ENCODE results near the gene GPC3. TPM values are rescaled to one million over a fixed set of nuclear protein-coding genes. Genes with fewer than 3 reads are reported as not detected.

GPC3 gene
- total and polyA plus RNA-seq, 4 experiments from 2014 or later: 0.20 to 2.4 (median 0.22) TPM; not detected in 1

DNA sequence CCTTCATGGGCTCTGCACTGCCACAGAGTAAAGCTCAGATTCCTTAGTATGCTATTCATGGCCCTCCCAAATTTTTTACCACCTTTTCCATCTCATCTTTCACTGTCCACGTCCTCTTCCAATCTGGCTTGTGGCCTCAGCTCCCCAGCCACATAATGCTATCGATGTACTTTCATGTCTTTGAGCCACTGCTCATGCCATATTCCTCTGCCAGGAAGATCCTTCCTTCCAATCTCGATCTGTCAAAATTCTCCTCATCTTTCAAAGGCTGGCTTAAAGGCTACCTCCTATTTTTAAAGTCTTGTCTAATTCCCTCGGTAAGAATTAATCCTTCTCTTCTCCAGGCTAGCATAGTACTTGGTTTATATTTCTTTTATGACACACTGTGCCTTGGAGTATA is 336.8 kb downstream of the GPC3 start:
- Mint-ChIP-seq H3K36me3 (no peaks in the 10 kb centered on the region), H3K4me3 (no peak overlapping the region), H3K4me1 (no peaks in the 10 kb centered on the region), H3K9me3 (no peaks in the 10 kb centered on the region), H3K27me3 (no peaks in the 10 kb centered on the region), H3K27ac (no peak overlapping the region)
- DNase-seq: no peak
- intact Hi-C loops (cut with micrococcal nuclease): no loop called here
- no peaks in the 10 kb centered on the region for H3K27me3 ChIP-seq (ENCODE audit: insufficient read depth, low read length)
- CTCF ChIA-PET (ENCODE audit: partially characterized antibody): no interaction called here
- no peak overlapping the region for H3K4me3 ChIP-seq (ENCODE audit: low read length in 2 of 2)
- H3K36me3 ChIP-seq (ENCODE audit: insufficient read depth, low read length): no peaks in the 10 kb centered on the region
- H3K9me3 ChIP-seq (ENCODE audit: control insufficient read depth in 1 of 2, low read length in 2 of 2): no peaks in the 10 kb centered on the region
- no peaks in the 10 kb centered on the region for H3K4me1 ChIP-seq (ENCODE audit: insufficient read depth, low read length)
- H3K27ac ChIP-seq (ENCODE audit: low read depth, low read length): no peak overlapping the region
- POLR2A ChIA-PET (ENCODE audit: partially characterized antibody): no interaction called here

DNA sequence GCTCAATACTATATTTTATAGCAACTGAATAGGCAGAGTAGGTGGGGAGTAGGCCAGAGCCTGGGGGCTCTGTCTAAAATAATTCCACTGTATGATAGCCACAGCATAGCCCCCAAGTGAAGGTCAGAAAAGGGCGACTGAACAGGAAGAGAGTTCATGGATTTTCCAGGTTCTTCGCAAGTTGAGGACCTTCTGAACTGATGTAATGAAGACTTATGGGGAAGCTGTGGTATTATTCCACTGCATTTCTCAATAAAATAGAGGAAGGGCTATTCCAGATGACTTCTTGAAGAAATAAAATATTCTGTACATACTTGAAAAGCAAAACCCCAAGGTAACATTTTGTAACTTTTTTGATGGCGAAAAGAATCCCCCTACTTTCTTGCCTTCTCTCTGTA is 338.7 kb downstream of the GPC3 start:
- intact Hi-C loops (cut with micrococcal nuclease): no loop called here
- H3K27ac ChIP-seq (ENCODE audit: low read depth, low read length): no peak overlapping the region
- no peaks in the 10 kb centered on the region for H3K36me3 ChIP-seq (ENCODE audit: insufficient read depth, low read length)
- H3K4me1 ChIP-seq (ENCODE audit: insufficient read depth, low read length): no peaks in the 10 kb centered on the region
- Mint-ChIP-seq H3K9me3 (no peaks in the 10 kb centered on the region), H3K4me1 (no peaks in the 10 kb centered on the region), H3K27ac (no peak overlapping the region), H3K4me3 (no peak overlapping the region), H3K36me3 (no peaks in the 10 kb centered on the region), H3K27me3 (peaks cover 0 to 2% of the 10 kb centered on the region in 2 donors)
- ChIA-PET POLR2A (ENCODE audit: partially characterized antibody) (no interaction called here), CTCF (ENCODE audit: partially characterized antibody) (no interaction called here)
- no peaks in the 10 kb centered on the region for H3K9me3 ChIP-seq (ENCODE audit: control insufficient read depth in 1 of 2, low read length in 2 of 2)
- no peaks in the 10 kb centered on the region for H3K27me3 ChIP-seq (ENCODE audit: insufficient read depth, low read length)
- H3K4me3 ChIP-seq (ENCODE audit: low read length in 2 of 2): no peak overlapping the region
- no peak for DNase-seq

DNA sequence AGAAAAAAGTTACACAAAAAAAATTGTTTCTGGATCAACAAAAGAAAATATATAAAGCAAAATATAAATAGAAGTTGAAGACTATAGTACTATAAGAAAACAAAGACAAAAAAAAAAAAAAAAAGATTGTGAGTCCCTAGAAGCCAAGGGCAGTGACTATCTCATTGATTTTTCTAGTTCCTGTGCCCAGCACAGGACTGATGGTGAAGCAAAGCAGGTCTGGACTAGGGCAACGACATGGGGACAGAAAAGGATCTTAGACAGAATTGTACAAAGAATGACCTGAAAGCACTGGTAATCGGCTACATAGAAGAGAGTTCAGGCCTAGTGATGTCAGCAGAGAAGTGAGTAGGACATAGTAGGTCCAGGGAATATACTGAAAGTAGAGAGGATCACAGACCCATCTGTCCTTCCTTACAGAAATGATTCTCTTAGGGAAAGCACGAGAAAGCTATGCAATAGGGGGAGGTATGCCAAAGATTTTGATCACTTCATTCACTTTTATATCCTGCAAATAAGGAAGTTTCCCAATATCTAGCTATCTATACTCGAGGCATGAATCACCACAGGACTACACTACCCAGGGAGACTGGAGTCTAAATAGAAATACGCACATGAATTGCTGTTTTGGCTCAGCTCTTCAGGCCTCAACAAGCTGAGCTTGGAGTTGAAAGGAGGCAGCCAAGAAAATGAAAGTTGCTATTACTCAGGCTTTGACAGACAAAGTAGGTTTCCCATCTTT is 339.2 kb downstream of the GPC3 start:
- H3K4me3 Mint-ChIP-seq: no peak overlapping the region
- DNase-seq: no peak
- H3K4me1 ChIP-seq (ENCODE audit: insufficient read depth, low read length): no peaks in the 10 kb centered on the region
- intact Hi-C loops (cut with micrococcal nuclease): no loop called here
- H3K27me3 Mint-ChIP-seq: peaks cover 0 to 2% of the 10 kb centered on the region in 2 donors
- no peak overlapping the region for H3K4me3 ChIP-seq (ENCODE audit: low read length in 2 of 2)
- no peaks in the 10 kb centered on the region for H3K36me3 ChIP-seq (ENCODE audit: insufficient read depth, low read length)
- H3K27me3 ChIP-seq (ENCODE audit: insufficient read depth, low read length): no peaks in the 10 kb centered on the region
- no peaks in the 10 kb centered on the region for H3K9me3 ChIP-seq (ENCODE audit: control insufficient read depth in 1 of 2, low read length in 2 of 2)
- H3K36me3 Mint-ChIP-seq: no peaks in the 10 kb centered on the region
- no peaks in the 10 kb centered on the region for H3K4me1 Mint-ChIP-seq
- ChIA-PET CTCF (ENCODE audit: partially characterized antibody) (no interaction called here), POLR2A (ENCODE audit: partially characterized antibody) (no interaction called here)
- no peaks in the 10 kb centered on the region for H3K9me3 Mint-ChIP-seq
- H3K27ac Mint-ChIP-seq: no peak overlapping the region
- no peak overlapping the region for H3K27ac ChIP-seq (ENCODE audit: low read depth, low read length)

DNA sequence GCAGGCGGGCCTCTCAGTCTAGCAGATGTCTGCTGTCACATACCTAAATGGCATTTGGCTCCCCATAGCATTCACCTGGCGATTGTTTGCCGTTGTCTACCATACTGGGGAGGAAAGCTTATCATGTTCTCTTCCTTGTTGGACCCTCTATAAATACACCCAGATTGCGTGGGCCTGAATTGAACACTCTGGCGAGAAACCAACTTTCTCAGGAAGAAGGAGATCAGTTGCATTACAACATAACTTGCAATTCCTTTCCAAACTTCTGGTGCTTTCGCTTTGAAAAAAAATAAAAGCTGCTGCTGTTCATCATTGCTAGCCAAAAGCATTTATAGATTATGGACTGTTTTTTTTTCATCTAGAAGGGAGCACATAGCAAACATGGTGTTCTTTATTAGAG is 340.1 kb downstream of the GPC3 start:
- Mint-ChIP-seq H3K27me3 (peaks cover 0 to 2% of the 10 kb centered on the region in 2 donors), H3K4me3 (no peak overlapping the region), H3K4me1 (no peaks in the 10 kb centered on the region), H3K9me3 (no peaks in the 10 kb centered on the region), H3K27ac (no peak overlapping the region), H3K36me3 (no peaks in the 10 kb centered on the region)
- Histone ChIP-seq H3K36me3 (ENCODE audit: insufficient read depth, low read length) (no peaks in the 10 kb centered on the region), H3K9me3 (ENCODE audit: control insufficient read depth in 1 of 2, low read length in 2 of 2) (no peaks in the 10 kb centered on the region), H3K27ac (ENCODE audit: low read depth, low read length) (no peak overlapping the region), H3K4me1 (ENCODE audit: insufficient read depth, low read length) (no peaks in the 10 kb centered on the region), H3K4me3 (ENCODE audit: low read length in 2 of 2) (no peak overlapping the region), H3K27me3 (ENCODE audit: insufficient read depth, low read length) (no peaks in the 10 kb centered on the region)
- intact Hi-C loops (cut with micrococcal nuclease): no loop called here
- CTCF ChIA-PET (ENCODE audit: partially characterized antibody): no interaction called here
- no peak for DNase-seq
- POLR2A ChIA-PET (ENCODE audit: partially characterized antibody): no interaction called here

DNA sequence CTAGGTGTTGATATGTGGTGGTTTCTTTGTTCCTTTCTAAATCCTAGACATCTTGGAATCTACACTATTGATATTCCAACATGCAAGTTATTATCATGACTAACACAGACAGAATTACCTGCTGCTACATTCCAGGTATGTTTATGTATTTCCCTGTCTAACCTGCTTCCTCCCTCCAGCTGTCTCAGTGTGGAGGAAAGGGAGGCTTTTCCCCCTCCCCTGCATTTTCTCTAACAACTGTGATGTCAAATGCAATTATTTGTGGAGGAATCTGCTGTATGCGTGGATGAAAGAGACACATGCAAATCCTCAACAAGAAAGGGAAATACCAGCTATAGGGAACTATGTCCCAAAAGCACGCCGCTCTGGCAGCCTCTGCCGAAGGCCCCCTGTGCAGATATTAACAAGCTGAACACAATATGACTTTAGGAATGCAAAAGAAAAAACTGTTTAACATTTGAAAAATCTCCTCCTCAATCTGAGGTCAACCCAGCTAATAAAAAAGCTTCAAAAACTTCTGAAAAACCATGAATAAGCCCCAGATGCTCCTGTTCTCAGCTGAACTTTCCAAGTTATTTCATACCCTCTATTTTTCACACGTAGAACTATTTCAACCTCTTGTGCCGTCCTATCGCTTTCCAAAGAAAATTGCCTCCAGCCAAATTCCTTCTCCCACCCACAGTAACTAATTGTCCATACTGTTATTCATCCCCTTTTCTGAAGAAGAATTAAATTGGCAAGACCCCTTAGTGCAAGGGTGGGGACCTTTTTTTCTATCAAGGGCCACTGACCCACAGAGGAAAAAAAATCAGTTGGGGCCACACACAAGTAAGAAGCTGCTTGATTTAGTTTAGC is 345.0 kb downstream of the GPC3 start:
- Mint-ChIP-seq H3K27me3 (peaks cover 2% of the 10 kb centered on the region in 2 donors), H3K4me3 (no peak overlapping the region), H3K4me1 (no peaks in the 10 kb centered on the region), H3K27ac (no peak overlapping the region), H3K36me3 (no peaks in the 10 kb centered on the region), H3K9me3 (no peaks in the 10 kb centered on the region)
- Histone ChIP-seq H3K4me3 (ENCODE audit: low read length in 2 of 2) (no peak overlapping the region), H3K27me3 (ENCODE audit: insufficient read depth, low read length) (no peaks in the 10 kb centered on the region), H3K4me1 (ENCODE audit: insufficient read depth, low read length) (no peaks in the 10 kb centered on the region), H3K36me3 (ENCODE audit: insufficient read depth, low read length) (no peaks in the 10 kb centered on the region), H3K9me3 (ENCODE audit: control insufficient read depth in 1 of 2, low read length in 2 of 2) (no peaks in the 10 kb centered on the region), H3K27ac (ENCODE audit: low read depth, low read length) (no peak overlapping the region)
- intact Hi-C loops (cut with micrococcal nuclease): no loop called here
- POLR2A ChIA-PET (ENCODE audit: partially characterized antibody): no interaction called here
- DNase-seq: no peak
- CTCF ChIA-PET (ENCODE audit: partially characterized antibody): no interaction called here

DNA sequence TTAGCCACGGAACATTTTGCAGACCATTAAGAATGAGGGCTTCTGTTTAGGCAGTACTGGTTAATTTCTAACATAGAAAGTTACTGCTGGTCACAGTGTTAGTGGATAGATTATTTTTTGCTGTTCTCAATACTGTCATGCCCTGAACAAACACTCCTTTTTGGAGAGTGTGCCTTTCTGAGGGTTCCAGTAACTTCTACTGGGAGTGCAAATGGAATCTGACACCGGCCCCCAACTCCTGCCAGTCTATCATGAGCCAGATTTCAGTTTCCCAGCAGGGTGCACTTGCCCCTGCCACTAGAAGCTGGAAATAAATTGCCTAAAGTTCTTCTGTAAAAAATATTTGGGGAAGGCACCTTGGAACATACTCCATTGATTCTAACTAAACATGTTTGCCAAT is 345.7 kb downstream of the GPC3 start:
- Histone ChIP-seq H3K4me3 (ENCODE audit: low read length in 2 of 2) (no peak overlapping the region), H3K4me1 (ENCODE audit: insufficient read depth, low read length) (no peaks in the 10 kb centered on the region), H3K27ac (ENCODE audit: low read depth, low read length) (no peak overlapping the region), H3K36me3 (ENCODE audit: insufficient read depth, low read length) (no peaks in the 10 kb centered on the region), H3K27me3 (ENCODE audit: insufficient read depth, low read length) (no peaks in the 10 kb centered on the region), H3K9me3 (ENCODE audit: control insufficient read depth in 1 of 2, low read length in 2 of 2) (no peaks in the 10 kb centered on the region)
- Mint-ChIP-seq H3K4me1 (no peaks in the 10 kb centered on the region), H3K4me3 (no peak overlapping the region), H3K36me3 (no peaks in the 10 kb centered on the region), H3K9me3 (no peaks in the 10 kb centered on the region), H3K27ac (no peak overlapping the region), H3K27me3 (peaks cover 2% of the 10 kb centered on the region in 2 donors)
- intact Hi-C loops (cut with micrococcal nuclease): no loop called here
- CTCF ChIA-PET (ENCODE audit: partially characterized antibody): no interaction called here
- no peak for DNase-seq
- POLR2A ChIA-PET (ENCODE audit: partially characterized antibody): no interaction called here

DNA sequence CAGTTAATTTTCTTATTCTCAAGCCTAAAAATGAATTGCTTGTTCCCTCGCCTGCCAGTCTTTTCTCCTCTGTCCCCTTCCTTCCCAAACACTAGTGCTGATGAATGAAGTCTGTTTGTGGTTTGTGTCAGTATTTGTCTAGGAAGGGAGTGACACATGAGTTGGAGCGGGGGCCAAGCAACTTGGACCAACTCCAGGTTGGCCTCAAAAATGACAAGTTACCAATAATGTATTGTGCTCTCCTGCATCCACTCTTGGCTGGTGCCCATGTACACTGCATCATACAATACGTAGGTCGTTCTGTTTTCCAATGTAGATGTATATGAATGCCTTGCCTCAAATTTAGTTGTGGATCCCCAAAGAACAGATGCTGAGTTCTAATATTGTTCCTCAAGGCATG is 347.1 kb downstream of the GPC3 start:
- POLR2A ChIA-PET (ENCODE audit: partially characterized antibody): no interaction called here
- H3K27ac Mint-ChIP-seq: no peak overlapping the region

More for the DNA sequence above, 347.1 kb downstream of the GPC3 start:
- peaks cover 2% of the 10 kb centered on the region in 2 donors for H3K27me3 Mint-ChIP-seq
- H3K27ac ChIP-seq (ENCODE audit: low read depth, low read length): no peak overlapping the region
- no peak overlapping the region for H3K4me3 Mint-ChIP-seq
- intact Hi-C loops (cut with micrococcal nuclease): no loop called here
- H3K4me3 ChIP-seq (ENCODE audit: low read length in 2 of 2): no peak overlapping the region
- H3K9me3 ChIP-seq (ENCODE audit: control insufficient read depth in 1 of 2, low read length in 2 of 2): no peaks in the 10 kb centered on the region
- H3K9me3 Mint-ChIP-seq: no peaks in the 10 kb centered on the region
- H3K4me1 Mint-ChIP-seq: no peaks in the 10 kb centered on the region
- H3K27me3 ChIP-seq (ENCODE audit: insufficient read depth, low read length): no peaks in the 10 kb centered on the region
- H3K36me3 Mint-ChIP-seq: no peaks in the 10 kb centered on the region
- CTCF ChIA-PET (ENCODE audit: partially characterized antibody): no interaction called here
- H3K36me3 ChIP-seq (ENCODE audit: insufficient read depth, low read length): no peaks in the 10 kb centered on the region
- H3K4me1 ChIP-seq (ENCODE audit: insufficient read depth, low read length): no peaks in the 10 kb centered on the region
- no peak for DNase-seq

All from CD4-positive, alpha-beta memory T cell (primary cell).